Measurements from ENCODE around the gene KDM4C. TPM values are rescaled to one million over a fixed set of nuclear protein-coding genes. Genes with fewer than 3 reads are reported as not detected.
"Not testable (repeated sequence)": the region's sequence is repeated elsewhere in the genome, so short reads cannot be mapped to it uniquely, and the experiment has no call there.

Gene KDM4C
- total RNA-seq, 2 donors from 2014 or later, result 45.4 to 59.9 TPM

DNA sequence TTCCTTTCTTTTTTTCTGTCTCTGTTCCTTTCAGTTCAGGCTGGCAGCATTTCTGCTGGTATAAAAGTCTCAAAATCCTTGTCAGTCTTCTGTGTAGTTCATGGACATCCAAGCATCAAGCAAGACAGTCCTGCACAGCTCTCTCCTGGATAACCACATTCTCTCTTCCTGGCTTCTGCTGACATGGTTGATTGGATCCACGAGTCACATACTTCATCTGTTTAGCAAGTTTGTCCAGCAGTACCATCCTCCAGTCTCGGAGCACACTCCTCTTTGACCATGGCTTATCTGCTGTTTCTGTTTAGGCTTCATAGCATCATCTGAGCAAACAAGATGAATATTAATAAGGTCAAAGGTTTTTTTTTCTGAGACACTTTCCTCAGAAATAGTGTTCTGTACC is 220.8 kb downstream of the KDM4C start:
- no peak for DNase-seq (ENCODE audit: low spot score in 2 of 2)
- Mint-ChIP-seq H3K9me3 (no peaks in the 10 kb centered on the region), H3K36me3 (no peaks in the 10 kb centered on the region), H3K27ac (no peak overlapping the region)
- no peak for ATAC-seq

DNA sequence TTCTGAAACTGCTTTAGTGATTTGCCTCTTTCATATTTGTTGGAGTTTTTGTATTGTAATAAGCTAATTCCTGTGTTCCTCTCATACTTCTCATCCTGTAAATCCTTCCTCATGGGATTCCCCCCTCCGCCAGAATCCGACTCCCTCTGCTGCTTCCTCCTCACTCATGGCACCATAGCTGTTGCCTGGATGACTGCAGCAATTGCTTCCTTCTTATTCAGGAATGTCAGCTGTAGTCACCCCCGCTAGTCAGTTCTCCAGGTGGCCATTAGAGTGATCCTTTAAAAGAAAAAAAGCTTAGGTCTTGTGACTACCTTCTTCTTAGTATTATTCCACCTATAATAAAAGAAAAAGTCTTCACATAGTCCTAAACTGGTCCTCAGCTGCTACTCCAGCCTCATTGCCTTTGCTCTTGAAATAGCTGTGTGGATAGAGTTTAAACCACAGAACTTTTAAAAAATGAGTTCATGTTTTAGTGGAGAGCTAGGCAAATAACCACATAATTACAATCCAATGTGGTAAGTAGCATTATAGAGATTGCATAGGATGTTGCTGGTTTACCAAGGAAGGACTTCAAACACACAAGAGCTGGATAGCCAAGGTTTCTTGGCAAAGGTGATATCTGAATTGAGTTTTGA is 227.3 kb downstream of the KDM4C start:
- Mint-ChIP-seq H3K36me3 (peaks cover 13 to 15% of the 10 kb centered on the region in 2 donors), H3K9me3 (no peaks in the 10 kb centered on the region), H3K27ac (no peak overlapping the region)
- ATAC-seq (no peak), DNase-seq (ENCODE audit: low spot score in 2 of 2) (no peak)

DNA sequence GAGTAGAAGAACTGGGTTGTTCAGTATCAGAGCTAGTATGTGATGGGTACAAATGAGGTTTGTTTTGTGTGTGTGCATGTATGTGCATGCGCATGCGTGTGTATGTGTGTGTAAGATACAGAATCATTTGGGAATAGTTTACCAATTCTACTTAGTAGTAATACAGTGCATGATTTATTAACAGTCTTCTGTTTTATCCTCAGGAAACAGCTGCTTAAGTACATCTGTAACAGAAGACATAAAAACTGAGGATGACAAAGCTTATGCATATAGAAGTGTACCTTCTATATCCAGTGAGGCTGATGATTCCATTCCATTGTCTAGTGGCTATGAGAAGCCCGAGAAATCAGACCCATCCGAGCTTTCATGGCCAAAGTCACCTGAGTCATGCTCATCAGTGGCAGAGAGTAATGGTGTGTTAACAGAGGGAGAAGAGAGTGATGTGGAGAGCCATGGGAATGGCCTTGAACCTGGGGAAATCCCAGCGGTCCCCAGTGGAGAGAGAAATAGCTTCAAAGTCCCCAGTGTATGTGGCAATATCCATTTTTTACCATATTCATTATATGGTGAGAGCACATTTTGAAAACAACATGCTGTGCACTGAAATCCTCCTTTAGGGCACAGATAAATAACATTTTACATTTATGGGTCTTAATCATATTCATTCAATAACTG is 228.5 kb downstream of the KDM4C start:
- ATAC-seq (no peak), DNase-seq (ENCODE audit: low spot score in 2 of 2) (no peak)
- Mint-ChIP-seq H3K27ac (peak overlapping the region in 1 of 2 donors; percentile 16), H3K9me3 (no peaks in the 10 kb centered on the region), H3K36me3 (peaks cover 13 to 15% of the 10 kb centered on the region in 2 donors)

DNA sequence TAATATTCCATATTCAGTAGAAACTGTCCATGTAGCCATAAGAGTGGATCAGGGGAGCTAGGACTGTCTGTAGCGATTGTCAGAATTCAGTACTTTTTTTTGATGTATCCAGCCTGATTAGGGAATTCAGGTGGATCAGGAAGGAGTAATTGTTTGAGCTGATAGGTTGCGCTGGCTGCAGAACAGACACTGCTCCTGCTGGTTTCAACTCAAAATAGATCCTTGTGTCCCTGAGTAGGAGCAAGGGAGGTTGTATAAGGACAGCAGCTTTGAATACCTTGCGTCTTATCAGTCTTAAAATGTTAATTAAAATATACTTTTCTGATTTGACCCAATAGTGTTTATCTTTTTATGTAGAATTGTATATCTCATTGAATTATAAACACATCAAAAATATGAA is 229.6 kb downstream of the KDM4C start:
- DNase-seq (ENCODE audit: low spot score in 2 of 2), result no peak
- Mint-ChIP-seq H3K36me3 (peaks cover 13 to 15% of the 10 kb centered on the region in 2 donors), H3K9me3 (no peaks in the 10 kb centered on the region), H3K27ac (no peak overlapping the region)
- ATAC-seq, result no peak

DNA sequence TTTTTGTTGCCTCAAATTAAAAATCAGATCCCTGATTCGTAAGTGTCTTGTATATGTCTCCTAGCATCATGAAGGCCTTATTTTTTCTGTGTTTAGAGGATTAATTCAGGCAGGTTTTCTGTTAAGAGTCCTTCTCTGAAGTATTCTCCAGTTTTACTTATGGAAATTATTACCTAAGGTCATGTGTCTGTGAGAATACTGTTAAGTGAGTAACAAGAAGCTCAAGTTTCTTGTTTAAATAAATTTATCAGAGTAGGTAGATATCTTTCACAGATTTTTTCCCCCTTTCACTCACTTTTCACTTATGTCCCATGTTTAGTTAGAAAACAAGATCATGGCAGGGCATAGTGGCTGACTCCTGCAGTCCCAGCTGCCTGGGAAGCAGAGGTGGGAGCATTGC is 233.6 kb downstream of the KDM4C start:
- H3K36me3 Mint-ChIP-seq, result peaks cover under 1 to 6% of the 10 kb centered on the region in 2 donors
- no peaks in the 10 kb centered on the region for H3K9me3 Mint-ChIP-seq
- H3K27ac Mint-ChIP-seq, result no peak overlapping the region
- ATAC-seq, result no peak
- no peak for DNase-seq (ENCODE audit: low spot score in 2 of 2)

DNA sequence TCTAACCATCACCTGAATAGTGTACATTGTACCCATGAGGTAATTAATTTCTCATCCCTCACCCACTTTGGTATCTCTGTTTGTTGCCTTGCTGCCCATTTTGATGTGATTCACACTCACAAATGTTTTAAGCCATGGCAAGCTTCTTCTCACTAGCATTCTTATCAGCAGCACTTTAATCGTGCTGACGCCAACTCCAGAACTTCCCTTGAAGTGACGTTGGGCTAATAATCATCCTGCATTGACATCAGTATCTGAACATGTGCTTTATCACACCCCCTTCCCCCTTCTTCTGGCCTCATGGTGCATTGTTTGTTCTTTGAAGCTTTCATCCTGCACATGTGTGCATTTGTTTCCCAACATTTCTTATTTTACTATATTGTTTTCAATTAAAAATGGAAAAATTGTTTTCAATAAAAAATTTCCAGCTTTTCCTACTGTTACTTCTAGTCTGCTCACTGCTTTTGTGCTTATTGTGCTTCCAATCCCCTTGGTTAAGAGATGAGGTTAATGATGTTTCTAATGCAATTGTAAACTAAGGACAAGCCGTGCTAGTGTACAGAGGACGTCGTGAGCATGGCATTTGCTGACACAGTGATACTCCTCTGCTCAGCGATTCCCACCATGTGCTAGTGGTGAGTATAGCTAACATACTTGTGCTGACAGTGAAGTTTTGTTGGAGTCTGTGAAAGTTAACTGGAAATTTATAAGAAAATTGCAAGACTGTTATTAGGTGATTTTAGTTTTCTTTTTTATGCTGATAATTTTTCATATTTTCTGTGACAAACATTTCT is 238.5 kb downstream of the KDM4C start:
- Mint-ChIP-seq H3K36me3 (peaks cover 0 to 6% of the 10 kb centered on the region in 2 donors), H3K27ac (no peak overlapping the region), H3K9me3 (no peaks in the 10 kb centered on the region)
- no peak for ATAC-seq
- no peak for DNase-seq (ENCODE audit: low spot score in 2 of 2)

DNA sequence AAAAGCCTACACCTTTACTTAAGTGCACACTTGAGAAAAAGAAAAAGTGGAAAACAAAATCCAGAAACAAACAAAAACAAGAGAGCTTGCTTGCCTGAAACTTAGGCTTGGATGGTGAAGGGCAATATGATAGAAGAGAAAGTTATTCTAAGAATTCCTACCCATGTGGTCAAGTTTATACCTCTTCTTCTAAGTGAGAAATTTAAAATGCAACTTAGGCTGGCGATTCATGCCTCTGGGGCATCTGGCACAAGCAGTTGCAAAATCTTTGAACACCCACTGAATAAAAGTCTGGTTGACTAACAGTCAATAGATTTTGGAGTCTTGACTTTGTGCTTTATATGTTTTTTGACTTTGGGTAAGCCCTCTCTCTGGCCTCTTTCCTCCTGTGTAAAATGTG is 239.6 kb downstream of the KDM4C start:
- Mint-ChIP-seq H3K27ac (no peak overlapping the region), H3K9me3 (no peaks in the 10 kb centered on the region), H3K36me3 (peaks cover 0 to 6% of the 10 kb centered on the region in 2 donors)
- DNase-seq (ENCODE audit: low spot score in 2 of 2) (no peak), ATAC-seq (no peak)

DNA sequence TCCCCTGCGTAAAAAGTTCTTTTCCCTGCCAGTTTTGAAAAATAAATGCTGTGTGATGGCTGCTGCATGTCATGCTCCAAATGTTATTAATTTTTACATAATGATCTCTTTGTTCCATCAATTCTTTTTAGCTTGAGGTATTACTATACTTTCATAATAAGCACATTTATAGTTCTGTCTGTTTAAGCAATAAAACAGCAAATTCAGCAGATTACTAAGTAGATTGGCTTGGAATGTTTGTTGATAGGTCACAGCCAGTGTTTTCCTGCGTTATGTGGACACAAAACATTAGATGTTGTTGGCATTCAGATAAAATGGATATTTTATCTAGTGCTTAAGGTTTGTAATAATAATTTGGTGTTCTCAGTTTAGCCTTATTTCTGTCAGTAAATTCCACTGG is 242.0 kb downstream of the KDM4C start:
- Mint-ChIP-seq H3K9me3 (no peaks in the 10 kb centered on the region), H3K27ac (no peak overlapping the region), H3K36me3 (peaks cover 0 to 5% of the 10 kb centered on the region in 2 donors)
- ATAC-seq (no peak), DNase-seq (ENCODE audit: low spot score in 2 of 2) (no peak)

DNA sequence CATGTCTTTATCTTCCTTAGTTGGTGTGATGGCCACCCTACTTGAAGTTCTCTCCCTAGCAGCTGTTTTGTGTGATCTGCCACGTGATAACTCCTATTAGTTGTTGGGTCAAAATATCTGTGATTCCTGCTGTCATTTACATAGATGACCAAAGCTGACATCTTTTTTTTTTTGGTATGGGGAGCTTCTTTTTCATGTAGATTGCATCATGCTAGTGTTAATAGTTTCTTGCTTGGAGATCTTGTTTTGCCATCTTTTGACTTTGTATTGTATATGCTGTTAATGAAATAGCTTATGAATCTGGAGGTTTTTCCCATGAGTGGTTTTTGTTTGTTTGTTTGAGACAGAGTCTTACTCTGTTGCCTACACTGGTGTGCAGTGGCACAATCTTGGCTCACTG is 243.8 kb downstream of the KDM4C start:
- Mint-ChIP-seq H3K36me3 (no peaks in the 10 kb centered on the region), H3K27ac (no peak overlapping the region), H3K9me3 (no peaks in the 10 kb centered on the region)
- ATAC-seq (no peak), DNase-seq (ENCODE audit: low spot score in 2 of 2) (no peak)

DNA sequence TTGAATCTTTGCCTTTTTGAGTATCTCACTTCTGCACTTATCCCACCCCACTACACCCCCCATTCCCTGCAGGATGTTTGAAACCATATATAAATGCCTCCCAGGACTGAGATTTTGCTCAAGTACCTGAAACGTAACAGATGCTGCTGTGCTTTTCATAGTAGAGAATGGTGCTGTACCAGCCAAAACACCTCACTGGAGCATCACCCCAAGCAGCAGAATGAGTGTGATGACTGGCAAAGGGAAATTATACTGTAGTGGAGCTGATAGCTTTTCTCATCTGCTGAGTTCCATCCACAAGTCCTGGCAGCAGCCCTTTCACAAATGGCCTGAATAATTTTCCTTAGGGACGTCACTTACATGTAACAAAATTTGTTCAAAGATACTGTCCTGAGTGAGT is 246.1 kb downstream of the KDM4C start:
- Mint-ChIP-seq H3K36me3 (peaks cover 13 to 16% of the 10 kb centered on the region in 2 donors), H3K27ac (no peak overlapping the region)

DNA sequence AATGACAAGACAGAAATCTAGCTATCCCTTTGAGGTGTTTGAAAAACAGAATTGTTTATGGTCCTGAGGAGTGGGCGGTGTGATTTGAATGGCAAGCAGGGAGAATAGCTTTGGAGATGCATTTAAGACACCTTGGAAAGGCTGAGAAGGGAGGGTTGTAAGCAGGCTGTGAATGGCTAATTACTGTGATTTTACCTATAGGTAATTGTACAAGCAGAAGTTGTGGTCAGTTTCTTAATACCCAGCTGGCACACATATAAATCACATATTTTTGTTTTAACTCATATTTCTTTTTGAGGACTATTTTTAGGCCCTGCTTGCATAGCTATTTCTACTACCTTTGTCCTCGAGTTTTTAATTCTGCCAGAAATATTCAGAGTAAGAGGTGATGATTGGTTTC is 248.6 kb downstream of the KDM4C start:
- ATAC-seq (no peak), DNase-seq (ENCODE audit: low spot score in 2 of 2) (no peak)
- Mint-ChIP-seq H3K27ac (no peak overlapping the region), H3K36me3 (peaks cover 14 to 22% of the 10 kb centered on the region in 2 donors), H3K9me3 (peaks cover 4% of the 10 kb centered on the region in 2 donors)

More for the DNA sequence above, 246.1 kb downstream of the KDM4C start:
- DNase-seq (ENCODE audit: low spot score in 2 of 2) (no peak), ATAC-seq (no peak)
- H3K9me3 Mint-ChIP-seq, result peaks cover 4% of the 10 kb centered on the region in 2 donors

DNA sequence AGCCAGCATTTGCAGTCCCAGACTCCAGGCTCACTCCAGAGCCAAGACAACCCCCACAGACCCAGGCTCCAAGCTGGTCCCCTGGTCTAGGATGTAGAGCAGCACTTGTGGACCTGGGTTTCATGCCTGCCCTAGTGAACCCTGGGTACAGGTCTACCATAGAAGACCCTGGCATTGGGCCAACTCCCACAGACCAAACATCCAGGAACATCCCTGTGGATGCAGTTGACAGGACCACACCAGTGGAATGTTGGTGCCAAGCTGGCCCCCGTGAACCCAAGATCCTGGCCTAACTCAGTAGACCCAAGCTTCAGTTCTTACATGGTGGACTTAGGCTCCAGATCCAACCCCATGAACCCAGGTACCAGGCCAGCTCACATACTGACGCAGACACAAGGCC is 250.6 kb downstream of the KDM4C start:
- no peak for DNase-seq (ENCODE audit: low spot score in 2 of 2)
- peaks cover 16 to 26% of the 10 kb centered on the region in 2 donors for H3K36me3 Mint-ChIP-seq
- ATAC-seq, result no peak
- H3K27ac Mint-ChIP-seq, result no peak overlapping the region
- peaks cover 4% of the 10 kb centered on the region in 2 donors for H3K9me3 Mint-ChIP-seq

DNA sequence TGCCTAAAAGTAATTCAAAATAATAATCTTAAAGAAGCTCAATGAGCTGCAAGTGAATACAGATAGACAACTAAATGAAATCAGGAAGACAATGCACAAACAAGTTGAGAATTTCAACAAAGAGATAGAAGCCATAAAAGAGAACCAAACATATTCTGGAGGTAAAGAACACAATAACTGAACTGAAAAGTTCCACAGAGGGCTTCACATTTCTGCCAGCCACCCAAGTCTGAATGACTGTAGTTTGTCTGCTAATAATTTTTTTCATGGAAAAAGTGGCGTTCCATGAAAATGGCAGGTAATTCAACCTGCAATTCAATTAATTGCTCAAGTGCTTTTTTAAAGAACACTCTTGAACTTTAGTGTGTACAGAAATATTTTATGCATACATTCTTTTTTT is 251.3 kb downstream of the KDM4C start:
- ATAC-seq (no peak), DNase-seq (ENCODE audit: low spot score in 2 of 2) (no peak)
- H3K9me3 Mint-ChIP-seq, result peaks cover 4% of the 10 kb centered on the region in 2 donors
- H3K27ac Mint-ChIP-seq, result no peak overlapping the region
- peaks cover 23 to 32% of the 10 kb centered on the region in 2 donors for H3K36me3 Mint-ChIP-seq

DNA sequence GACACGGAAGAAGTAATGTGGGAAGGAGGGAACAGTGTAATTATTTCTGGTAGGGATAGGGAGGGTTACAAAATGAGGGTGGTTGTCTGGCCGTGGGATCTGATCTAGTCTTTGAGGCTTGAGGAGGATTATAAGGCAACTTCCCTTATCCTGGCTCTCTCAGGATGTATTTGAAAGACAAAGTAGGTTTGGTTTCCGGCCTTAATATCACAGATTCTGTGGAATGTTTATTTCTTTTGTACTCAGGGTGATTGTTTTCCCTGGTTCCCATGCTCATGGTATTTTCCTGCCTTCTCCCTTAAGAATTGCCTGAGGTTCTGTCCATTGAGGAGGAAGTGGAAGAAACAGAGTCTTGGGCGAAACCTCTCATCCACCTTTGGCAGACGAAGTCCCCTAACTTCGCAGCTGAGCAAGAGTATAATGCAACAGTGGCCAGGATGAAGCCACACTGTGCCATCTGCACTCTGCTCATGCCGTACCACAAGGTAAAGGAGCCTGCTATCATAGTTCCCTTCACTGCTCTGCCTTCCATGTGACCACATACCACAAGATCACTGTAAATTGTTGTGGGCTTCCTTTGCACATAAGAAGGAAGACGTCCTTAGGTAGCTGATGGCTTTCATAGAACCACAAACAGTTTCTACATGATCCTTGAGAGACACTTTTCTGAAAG is 253.8 kb downstream of the KDM4C start:
- Mint-ChIP-seq H3K36me3 (peaks cover 24 to 40% of the 10 kb centered on the region in 2 donors), H3K27ac (no peak overlapping the region), H3K9me3 (peaks cover 4% of the 10 kb centered on the region in 2 donors)
- no peak for DNase-seq (ENCODE audit: low spot score in 2 of 2)
- ATAC-seq, result peak; percentile 40 to 58

DNA sequence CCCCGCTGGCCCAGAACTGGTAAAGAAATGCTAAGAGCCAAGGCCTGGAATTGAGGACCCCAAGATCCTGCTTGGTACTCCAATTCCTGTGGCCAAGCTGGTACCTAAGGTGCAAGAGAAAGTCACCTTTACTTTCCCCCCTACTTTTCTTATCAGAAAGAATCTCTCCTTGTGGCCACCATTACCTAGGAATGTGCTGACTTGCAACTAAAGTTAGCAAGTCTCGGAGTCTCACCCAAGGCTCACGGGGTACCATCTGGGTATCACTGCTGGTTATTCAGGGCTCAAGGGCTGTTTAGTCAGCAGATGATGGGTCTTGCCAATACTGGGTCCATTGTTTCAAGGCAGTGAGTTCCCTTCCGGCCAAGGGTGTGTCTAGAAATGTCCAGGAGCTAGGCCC is 270.2 kb downstream of the KDM4C start:
- Mint-ChIP-seq H3K27ac (no peak overlapping the region), H3K9me3 (peaks cover 0 to 5% of the 10 kb centered on the region in 2 donors), H3K36me3 (peaks cover 18 to 23% of the 10 kb centered on the region in 2 donors)
- ATAC-seq (no peak), DNase-seq (ENCODE audit: low spot score in 2 of 2) (no peak)

DNA sequence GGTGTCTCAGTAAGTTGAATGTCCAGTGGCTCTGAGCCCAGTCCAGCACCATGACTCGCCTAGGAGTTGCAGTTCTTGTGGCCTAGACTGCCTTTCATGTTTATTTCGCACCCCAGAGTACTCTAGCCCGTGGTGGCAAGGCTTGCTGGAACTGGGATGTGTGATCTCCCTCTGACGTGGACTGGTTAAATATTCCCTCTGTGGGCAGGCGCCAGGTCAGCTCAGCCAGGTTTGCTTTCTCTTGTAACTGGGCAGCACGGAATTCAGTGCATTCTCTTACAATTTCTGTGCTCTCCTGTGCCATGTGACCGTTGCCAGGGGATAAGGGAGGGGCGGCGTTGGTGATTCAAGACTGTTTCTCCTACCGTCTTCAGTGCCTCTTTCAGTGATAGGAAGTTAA is 270.8 kb downstream of the KDM4C start:
- ATAC-seq, result no peak
- peaks cover 0 to 1% of the 10 kb centered on the region in 2 donors for H3K9me3 Mint-ChIP-seq
- H3K36me3 Mint-ChIP-seq, result peaks cover 12 to 17% of the 10 kb centered on the region in 2 donors

DNA sequence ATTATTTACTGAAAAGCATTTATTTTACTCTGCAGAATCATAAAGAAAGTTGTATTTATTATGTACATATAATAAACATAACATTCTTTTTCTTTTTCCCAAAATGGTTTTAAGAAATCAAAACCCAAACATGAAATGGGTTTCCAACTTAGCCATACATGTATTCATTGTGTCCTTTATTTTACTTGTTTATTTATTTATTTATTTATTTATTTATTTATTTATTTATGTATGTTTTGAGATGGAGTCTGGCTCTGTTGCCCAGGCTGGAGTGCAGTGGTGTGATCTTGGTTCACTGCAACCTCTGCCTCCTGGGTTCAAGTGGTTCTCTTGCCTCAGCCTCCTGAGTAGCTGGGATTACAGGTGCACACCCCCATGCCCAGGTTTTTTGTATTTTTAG is 273.2 kb downstream of the KDM4C start:
- not testable (repeated sequence) for ATAC-seq; DNase-seq (ENCODE audit: low spot score in 2 of 2); H3K9me3 Mint-ChIP-seq; H3K27ac Mint-ChIP-seq
- H3K36me3 Mint-ChIP-seq, result peaks cover 8 to 17% of the 10 kb centered on the region in 2 donors

More for the DNA sequence above, 270.8 kb downstream of the KDM4C start:
- no peak for DNase-seq (ENCODE audit: low spot score in 2 of 2)
- H3K27ac Mint-ChIP-seq, result no peak overlapping the region

Data from activated naive CD4-positive, alpha-beta T cell treated with anti-CD3 and anti-CD28 coated beads, Interleukin-2, amount 50 U/mL, for 72 hours (primary cell).